Stimulated activated CD8-positive, alpha-beta memory T cell treated with anti-CD3 and anti-CD28 coated beads, Interleukin-4, amount 100 ng/mL, for 48 hours (primary cell): Measurements from ENCODE around the gene TBP.
"Not testable (repeated sequence)": the region's sequence is repeated elsewhere in the genome, so short reads cannot be mapped to it uniquely, and the experiment has no call there.

Source experiments
- DNase-seq: peaks from one replicate; pipeline ENCODE4 v3.0.0-alpha.2; 2020

The TBP gene

DNA sequence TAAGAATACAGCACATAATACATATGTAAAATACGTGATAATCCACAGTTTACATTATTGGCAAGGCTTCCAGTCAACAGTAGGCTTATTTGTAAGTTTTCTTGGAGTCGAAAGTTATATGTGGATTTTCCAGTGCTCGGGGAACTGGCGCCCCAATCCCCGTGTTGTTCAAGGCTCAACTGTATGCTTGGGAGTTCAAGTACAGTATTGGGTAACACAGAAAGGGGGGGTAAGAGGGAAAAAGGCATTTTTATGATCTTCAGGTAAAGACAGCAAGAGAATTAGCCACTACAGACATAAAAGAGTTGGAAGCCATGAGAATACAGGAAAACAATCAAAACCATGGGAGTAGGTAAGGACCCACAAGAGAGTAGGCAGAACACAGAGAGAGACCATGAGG, 17.5 kb upstream of the TBP start:
- DNase-seq = no peak

DNA sequence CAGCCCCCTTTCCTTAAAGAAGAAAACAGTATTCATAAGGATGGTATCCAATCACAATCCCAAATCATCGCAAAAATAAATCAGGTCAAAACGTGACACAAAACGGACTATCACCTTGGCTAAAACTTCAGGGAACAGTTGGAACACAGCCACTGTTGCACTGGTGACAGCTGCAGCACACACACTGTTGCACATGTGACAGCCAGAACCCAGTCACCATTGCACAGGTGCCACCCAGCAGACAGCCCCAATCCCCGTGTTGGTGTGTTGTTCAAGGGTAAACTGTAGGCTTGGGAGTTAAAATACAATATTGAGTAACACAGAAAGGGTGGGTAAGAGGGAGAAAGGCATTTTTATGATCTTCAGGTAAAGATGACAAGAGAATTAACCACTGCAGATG, 16.8 kb upstream of the TBP start:
- no peak for DNase-seq

GRCh38 chr6:170542031-170542719, 12.0 kb upstream of the TBP start:
- no peak for DNase-seq

- DNase-seq = no peak
Observed at GRCh38 chr6:170545405-170545804, 8.8 kb upstream of the TBP start.

GRCh38 chr6:170552765-170553533, 1.2 kb upstream of the TBP start, which contains the start of gene PSMB1:
PSMB1 (minus strand) TSS chr6:170553307; CDS start chr6:170553242, 65 bp downstream.
- peak; percentile 91 for DNase-seq

GRCh38 chr6:170553534-170554012, 596 bp upstream of the TBP start:
- DNase-seq = no peak

GRCh38 chr6:170554796-170555137, 598 bp downstream of the TBP start:
- DNase-seq = no peak

DNA sequence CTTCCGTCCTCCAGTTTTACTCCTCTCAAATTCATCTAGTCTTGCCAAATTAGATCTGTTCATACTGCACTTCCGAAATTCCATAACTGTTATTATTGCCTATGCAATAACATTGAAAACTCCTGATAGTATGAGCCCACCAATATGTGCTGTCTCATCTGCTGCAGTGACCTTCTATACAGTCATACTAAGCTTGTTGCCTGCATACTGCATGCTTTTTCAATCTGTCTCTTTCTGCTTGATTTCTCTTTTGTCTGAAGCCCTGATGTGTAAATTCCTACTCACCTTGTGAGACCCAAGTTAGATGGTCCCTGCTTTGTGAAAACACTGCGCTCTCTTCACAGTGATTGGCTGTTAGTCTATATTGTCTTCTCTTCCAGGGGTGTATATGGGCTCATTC, 1.1 kb downstream of the TBP start:
- no peak for DNase-seq

- no peak for DNase-seq
Observed at GRCh38 chr6:170561555-170561954, 7.4 kb downstream of the TBP start.

DNA sequence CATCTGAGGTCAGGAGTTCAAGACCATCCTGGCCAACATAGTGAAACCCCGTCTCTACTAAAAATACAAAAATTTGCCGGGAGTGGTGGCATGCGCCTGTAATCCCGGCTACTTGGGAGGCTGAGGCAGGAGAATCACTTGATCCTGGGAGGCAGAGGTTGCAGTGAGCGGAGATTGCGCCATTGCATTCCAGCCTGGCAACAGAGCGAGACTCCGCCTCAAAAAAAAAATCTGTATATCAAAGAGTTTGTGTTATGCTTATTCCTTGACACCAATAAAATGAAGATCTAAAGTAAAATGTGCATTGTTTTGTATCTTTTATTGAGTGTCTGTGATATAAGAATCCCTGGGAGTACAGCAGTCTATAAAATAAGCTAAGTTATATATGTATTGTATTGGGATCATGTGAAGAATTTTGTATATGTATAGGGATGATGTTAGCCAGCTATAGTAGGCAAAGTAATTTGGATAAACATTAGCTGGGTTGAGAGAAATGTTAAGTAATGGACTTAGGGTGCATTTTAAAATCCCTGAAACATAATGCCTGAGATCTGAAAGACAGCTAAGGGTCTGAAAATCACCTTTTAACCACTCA, 10.9 kb downstream of the TBP start:
- no peak for DNase-seq

DNA sequence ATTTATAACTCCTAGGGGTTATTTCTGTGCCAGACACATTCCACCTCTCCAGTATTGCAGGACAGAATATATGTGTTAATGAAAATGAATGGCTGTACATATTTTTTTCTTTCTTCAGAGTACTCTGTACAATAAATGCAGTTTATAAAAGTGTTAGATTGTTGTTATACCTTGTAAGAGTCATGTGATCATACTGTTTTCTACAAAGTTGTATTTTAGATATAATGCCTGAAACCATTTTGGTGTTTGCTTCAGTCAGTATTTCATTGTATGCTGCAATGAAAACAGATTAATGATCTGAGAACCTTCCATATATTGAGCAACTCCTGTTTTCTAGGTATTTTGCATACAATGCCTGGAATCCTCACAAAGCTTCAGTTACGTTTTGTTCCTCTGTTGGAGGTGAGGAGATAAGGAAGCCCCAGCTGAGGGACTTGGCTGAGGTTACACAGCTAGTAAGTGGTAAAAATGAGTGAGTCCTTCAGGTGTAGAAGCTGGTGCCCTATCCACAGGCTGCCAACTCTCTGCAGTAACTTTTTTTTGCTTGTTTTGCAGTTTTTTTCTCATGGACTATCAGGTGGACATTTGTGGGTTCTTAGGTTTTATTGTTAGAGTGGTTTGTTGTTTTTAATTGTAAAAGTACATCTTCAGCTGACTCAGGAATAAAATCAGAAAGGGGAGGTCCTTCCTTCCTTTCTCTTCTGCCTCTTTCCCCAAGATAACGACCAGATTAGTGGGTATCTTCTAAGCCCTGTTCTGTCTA, 18.7 kb downstream of the TBP start:
- DNase-seq = no peak

DNA sequence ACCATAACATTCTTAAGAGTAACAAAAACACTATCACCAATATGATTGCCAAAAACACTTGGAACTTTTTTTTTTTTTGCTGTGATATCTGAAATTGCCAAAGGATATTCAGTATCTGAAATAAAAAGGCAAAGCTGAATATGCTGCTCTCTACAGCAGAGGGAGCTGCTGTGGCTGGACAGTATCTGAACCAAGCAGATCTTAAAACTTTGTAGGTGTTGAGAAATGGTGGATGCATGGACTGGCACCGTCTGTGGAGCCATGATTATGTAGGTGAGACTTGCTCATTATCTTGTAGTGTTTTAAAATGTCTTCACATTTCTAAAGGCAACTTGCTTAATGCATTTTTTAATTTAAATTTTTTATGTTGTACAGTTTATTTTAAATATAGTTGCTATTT, 21.1 kb downstream of the TBP start:
- no peak for DNase-seq

GRCh38 chr6:170578909-170579308, 24.7 kb downstream of the TBP start:
- no peak for DNase-seq

GRCh38 chr6:170583756-170584180, 29.6 kb downstream of the TBP start:
- DNase-seq = no peak

DNA sequence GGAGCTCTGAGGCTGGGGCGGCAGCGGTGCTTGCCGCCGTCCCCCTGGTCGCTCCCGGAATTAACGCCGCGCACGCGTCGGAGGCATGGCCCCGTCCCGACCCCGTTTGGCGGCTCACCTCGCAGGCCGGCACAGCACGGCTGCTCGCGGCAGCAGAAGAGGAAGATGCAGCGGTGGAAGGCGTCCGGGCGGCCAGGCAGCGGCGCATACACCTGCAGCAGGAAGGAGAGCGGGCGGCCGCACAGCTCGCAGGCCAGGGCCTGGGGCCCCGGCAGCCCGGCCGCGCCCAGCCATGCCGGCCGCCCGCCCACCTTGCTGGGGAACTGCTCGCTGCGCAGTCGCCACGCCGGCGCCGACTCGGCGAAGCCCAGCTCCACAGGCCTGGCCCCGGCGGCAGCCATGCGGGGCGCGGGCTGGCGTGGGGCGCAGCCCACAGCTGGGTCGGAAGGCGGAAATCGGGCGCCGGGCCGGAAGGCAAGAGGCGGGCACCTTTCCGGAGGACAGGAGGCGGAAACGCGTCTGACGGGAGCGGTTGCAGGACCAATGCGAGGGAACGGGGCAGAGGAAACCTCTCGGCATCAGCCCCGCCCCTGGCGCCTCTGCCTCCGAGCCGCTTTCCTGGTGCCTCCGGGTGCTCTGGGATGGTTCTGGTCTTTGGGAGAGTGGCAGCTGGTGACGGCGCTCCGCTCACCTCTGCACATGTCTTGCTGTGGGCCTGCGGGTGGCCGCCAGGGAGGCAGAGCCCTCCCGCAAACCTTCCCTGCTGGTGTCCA, 30.2 kb downstream of the TBP start, which contains the start of gene PDCD2:
TSS of gene PDCD2 (minus strand) at position 457 of the 773 bp plus-strand sequence. CDS start at position 401, 56 bp downstream.
- peak; percentile 93 for DNase-seq

DNA sequence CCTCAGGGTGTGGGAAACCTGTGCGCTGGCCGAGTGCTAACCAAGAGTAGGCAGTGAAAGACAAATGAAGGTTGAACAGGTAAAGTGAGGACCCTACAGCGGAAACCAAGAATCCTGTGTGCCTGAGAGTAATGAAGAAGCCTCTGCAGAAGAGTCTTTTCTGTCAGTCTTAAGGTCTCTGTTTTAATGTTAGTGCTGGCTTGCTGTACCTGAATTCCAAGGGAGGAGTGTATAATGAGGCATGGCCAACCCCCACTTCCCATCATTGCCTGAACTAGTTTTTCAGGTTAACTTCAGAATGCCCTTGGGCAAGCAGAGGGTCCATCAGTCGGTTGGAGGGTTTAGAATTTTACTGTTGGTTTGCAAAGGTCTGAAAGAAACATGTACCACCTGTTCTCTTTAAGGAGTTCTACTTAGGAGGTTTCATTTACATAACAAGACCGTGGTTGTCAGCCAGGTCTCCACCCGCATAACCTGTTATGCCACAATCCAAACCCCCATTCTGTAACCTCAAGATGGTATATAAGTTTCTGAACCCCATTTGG, 30.9 kb downstream of the TBP start:
- DNase-seq = no peak

GRCh38 chr6:170590725-170591124, 36.6 kb downstream of the TBP start:
- DNase-seq = no peak

GRCh38 chr6:170596426-170596825, 42.3 kb downstream of the TBP start:
- no peak for DNase-seq

GRCh38 chr6:170597278-170597677, 43.1 kb downstream of the TBP start:
- no peak for DNase-seq

GRCh38 chr6:170605574-170606259, 51.5 kb downstream of the TBP start:
- no peak for DNase-seq

- not testable (repeated sequence) for DNase-seq
Observed at GRCh38 chr6:170609225-170609624, 55.1 kb downstream of the TBP start.
